ENCODE measurements around the gene BRD9. TPM values are rescaled to one million over a fixed set of nuclear protein-coding genes. Genes with fewer than 3 reads are reported as not detected.

BRD9 gene
- total and polyA plus RNA-seq, 9 donors = 18.6 to 42.1 (median 32.0) TPM

DNA sequence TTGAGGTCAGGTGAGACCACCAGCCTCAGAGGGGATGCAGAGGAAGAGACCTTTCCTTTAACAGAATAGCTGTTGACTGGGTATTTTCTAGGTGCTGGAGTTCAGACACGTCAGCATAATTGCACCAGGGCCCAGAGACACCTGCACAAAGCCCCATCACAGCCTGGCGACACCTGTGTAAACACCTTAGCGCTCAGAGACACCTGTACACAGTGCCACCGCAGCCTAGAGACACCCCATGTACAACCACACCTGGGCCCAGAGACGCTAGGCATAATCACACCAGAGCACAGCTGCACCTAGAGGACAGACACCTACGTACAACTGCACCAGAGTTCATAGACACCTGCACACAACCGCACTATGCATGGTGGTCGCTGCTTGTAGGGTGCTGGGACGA is 1.1 kb upstream of the BRD9 start:
- Histone ChIP-seq H3K27ac (no peak overlapping the region), H3K36me3 (no peaks in the 10 kb centered on the region), H3K4me3 (no peak overlapping the region), H3K9me3 (no peaks in the 10 kb centered on the region), H3K27me3 (no peaks in the 10 kb centered on the region), H3K4me1 (ENCODE audit: insufficient read depth) (peaks cover 9% of the 10 kb centered on the region)
- intact Hi-C loops (cut with DNase I) = loop anchor here in 2 of 4 donors (5.0 kb wide), 1 partner anchor 221 kb away; no protein-coding TSS in a partner anchor
- no peak for TF ChIP-seq EP300 (IDR thresholded peaks at IDR 0.05)
- TF ChIP-seq, protein P1, sequence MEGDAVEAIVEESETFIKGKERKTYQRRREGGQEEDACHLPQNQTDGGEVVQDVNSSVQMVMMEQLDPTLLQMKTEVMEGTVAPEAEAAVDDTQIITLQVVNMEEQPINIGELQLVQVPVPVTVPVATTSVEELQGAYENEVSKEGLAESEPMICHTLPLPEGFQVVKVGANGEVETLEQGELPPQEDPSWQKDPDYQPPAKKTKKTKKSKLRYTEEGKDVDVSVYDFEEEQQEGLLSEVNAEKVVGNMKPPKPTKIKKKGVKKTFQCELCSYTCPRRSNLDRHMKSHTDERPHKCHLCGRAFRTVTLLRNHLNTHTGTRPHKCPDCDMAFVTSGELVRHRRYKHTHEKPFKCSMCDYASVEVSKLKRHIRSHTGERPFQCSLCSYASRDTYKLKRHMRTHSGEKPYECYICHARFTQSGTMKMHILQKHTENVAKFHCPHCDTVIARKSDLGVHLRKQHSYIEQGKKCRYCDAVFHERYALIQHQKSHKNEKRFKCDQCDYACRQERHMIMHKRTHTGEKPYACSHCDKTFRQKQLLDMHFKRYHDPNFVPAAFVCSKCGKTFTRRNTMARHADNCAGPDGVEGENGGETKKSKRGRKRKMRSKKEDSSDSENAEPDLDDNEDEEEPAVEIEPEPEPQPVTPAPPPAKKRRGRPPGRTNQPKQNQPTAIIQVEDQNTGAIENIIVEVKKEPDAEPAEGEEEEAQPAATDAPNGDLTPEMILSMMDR (IDR thresholded peaks at IDR 0.05) = no peak
- TF ChIP-seq POLR2A (IDR thresholded peaks at IDR 0.05) = no peak
- DNase-seq = no peak
- WGBS, 3 donors = 84 to 90% (median 86%) methylated on average over 9 of the region's 9 CpGs

GRCh38 chr5:893137-893506 is 521 bp upstream of the BRD9 start:
- TF ChIP-seq POLR2A (IDR thresholded peaks at IDR 0.05) (no peak), EP300 (IDR thresholded peaks at IDR 0.05) (no peak)
- TF ChIP-seq, protein P1 (IDR thresholded peaks at IDR 0.05) = no peak
- Histone ChIP-seq H3K4me1 (ENCODE audit: insufficient read depth) (peaks cover 9% of the 10 kb centered on the region), H3K4me3 (peak overlapping the region; percentile 91), H3K27me3 (no peaks in the 10 kb centered on the region), H3K9me3 (no peaks in the 10 kb centered on the region), H3K36me3 (no peaks in the 10 kb centered on the region), H3K27ac (no peak overlapping the region)
- peak in 1 of 5 donors; percentile 39 for DNase-seq
- intact Hi-C loops (cut with DNase I) = loop anchor here in 2 of 4 donors (5.0 kb wide), 1 partner anchor 221 kb away; no protein-coding TSS in a partner anchor
- 0 to 1% (median 1%) methylated on average over 15 to 31 of the region's 31 CpGs for WGBS, 3 donors

- Histone ChIP-seq H3K36me3 (no peaks in the 10 kb centered on the region), H3K4me1 (ENCODE audit: insufficient read depth) (peaks cover 9% of the 10 kb centered on the region), H3K9me3 (no peaks in the 10 kb centered on the region), H3K27me3 (no peaks in the 10 kb centered on the region), H3K27ac (peak overlapping the region; percentile 33 to 81), H3K4me3 (peak overlapping the region; percentile 91)
- intact Hi-C loops (cut with DNase I) = loop anchor here in 2 of 4 donors (5.0 kb wide), 1 partner anchor 220 kb away; no protein-coding TSS in a partner anchor
- WGBS, 3 donors = 6 to 15% (median 9%) methylated on average over 23 to 25 of the region's 25 CpGs
- TF ChIP-seq EP300 (IDR thresholded peaks at IDR 0.05) (no peak), POLR2A (IDR thresholded peaks at IDR 0.05) (no peak)
- TF ChIP-seq, protein P1 (IDR thresholded peaks at IDR 0.05) = no peak
- DNase-seq = no peak
These were observed 686 bp downstream of the BRD9 start for GRCh38 chr5:891837-892393.

DNA sequence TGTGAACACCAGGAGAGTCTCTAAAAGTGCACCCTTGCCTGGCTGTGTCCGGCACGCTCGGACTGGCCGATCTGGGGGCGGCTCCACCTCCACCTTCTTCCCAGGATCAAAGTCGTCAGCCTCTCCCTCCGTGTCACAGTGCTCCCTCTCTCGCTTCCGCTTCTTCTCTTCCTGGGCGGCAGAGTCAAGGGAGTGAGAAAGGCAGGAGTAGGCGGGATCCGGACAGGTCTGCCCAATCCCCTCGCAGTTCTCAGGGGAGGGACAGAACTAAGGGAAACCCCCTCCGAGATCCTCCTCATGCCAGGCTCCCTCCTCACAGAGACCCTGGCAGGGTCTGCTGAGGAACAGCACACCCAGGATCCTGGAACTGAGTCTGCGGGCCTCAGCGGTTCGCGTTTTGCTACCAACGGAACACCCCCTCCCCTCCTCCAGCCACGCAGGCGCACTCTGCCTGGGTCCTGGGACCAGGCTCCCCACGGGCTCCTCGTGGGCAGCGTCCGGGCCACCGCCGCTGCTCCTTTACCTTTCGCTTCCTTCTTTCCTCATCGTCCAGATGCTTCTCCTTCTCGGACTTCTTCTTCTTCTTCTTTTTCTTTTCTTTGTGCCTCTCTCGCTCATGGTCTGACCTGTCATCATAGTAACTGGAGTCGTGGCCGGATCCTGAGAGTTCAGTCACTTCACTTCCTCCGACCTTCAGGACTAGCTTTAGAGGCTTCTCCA is 1.3 kb downstream of the BRD9 start:
- no peak for DNase-seq
- H3K36me3 ChIP-seq = no peaks in the 10 kb centered on the region
- WGBS, 3 donors = 56 to 74% (median 64%) methylated on average over 34 of the region's 34 CpGs

More for the DNA sequence above, 1.3 kb downstream of the BRD9 start:
- Histone ChIP-seq H3K27ac (peak overlapping the region in 1 of 2 donors; percentile 81), H3K27me3 (no peaks in the 10 kb centered on the region), H3K9me3 (no peaks in the 10 kb centered on the region), H3K4me3 (peak overlapping the region; percentile 91), H3K4me1 (ENCODE audit: insufficient read depth) (peaks cover 9% of the 10 kb centered on the region)
- intact Hi-C loops (cut with DNase I) = loop anchor here in 2 of 4 donors (5.0 kb wide), 1 partner anchor 219 kb away; no protein-coding TSS in a partner anchor
- TF ChIP-seq POLR2A (IDR thresholded peaks at IDR 0.05) (no peak), EP300 (IDR thresholded peaks at IDR 0.05) (no peak)
- TF ChIP-seq, protein P1 (IDR thresholded peaks at IDR 0.05) = no peak

Measured in ovary (tissue), 9 donors.